HG03520 (cell line): ENCODE measurements around the gene ZMIZ1.

ENCODE experiments used
- ATAC-seq: cut with Tn5 transposase; IDR thresholded peaks from one replicate; pipeline ENCODE4 v1.9.1; 2021; ENCODE audit warnings: mild to moderate bottlenecking, moderate library complexity; ENCODE audit not compliant: unreplicated experiment

ZMIZ1 gene

GRCh38 chr10:79063661-79064492, 4.9 kb upstream of the ZMIZ1 start:
- ATAC-seq = no peak

- no peak for ATAC-seq
Measured at GRCh38 chr10:79065091-79065551, 3.6 kb upstream of the ZMIZ1 start.

GRCh38 chr10:79065853-79066252, 2.9 kb upstream of the ZMIZ1 start:
- ATAC-seq = no peak

- no peak for ATAC-seq
Measured at GRCh38 chr10:79066411-79067240, 2.1 kb upstream of the ZMIZ1 start.

GRCh38 chr10:79067241-79068202, 1.2 kb upstream of the ZMIZ1 start:
- ATAC-seq = no peak

- ATAC-seq = no peak
Measured at GRCh38 chr10:79068203-79068561, 584 bp upstream of the ZMIZ1 start.

GRCh38 chr10:79069325-79070080, 737 bp downstream of the ZMIZ1 start:
- ATAC-seq = peak; percentile 16

GRCh38 chr10:79070081-79070605, 1.4 kb downstream of the ZMIZ1 start:
- ATAC-seq = no peak

GRCh38 chr10:79070606-79071395, 2.0 kb downstream of the ZMIZ1 start:
- ATAC-seq = no peak

- ATAC-seq = no peak
Measured at GRCh38 chr10:79071396-79071923, 2.7 kb downstream of the ZMIZ1 start.

- no peak for ATAC-seq
Measured at GRCh38 chr10:79072041-79072441, 3.3 kb downstream of the ZMIZ1 start.

GRCh38 chr10:79072994-79073645, 4.4 kb downstream of the ZMIZ1 start:
- no peak for ATAC-seq

- ATAC-seq = no peak
Measured at GRCh38 chr10:79073784-79074432, 5.1 kb downstream of the ZMIZ1 start.

- ATAC-seq = no peak
Measured at GRCh38 chr10:79074732-79075131, 6.0 kb downstream of the ZMIZ1 start.

- ATAC-seq = no peak
Measured at GRCh38 chr10:79075418-79075817, 6.7 kb downstream of the ZMIZ1 start.

GRCh38 chr10:79077488-79078173, 8.9 kb downstream of the ZMIZ1 start:
- ATAC-seq = no peak

GRCh38 chr10:79078367-79079053, 9.7 kb downstream of the ZMIZ1 start:
- no peak for ATAC-seq
